Osteocyte (in vitro differentiated cells): ENCODE measurements around the gene ABHD16A. TPM values are rescaled to one million over a fixed set of nuclear protein-coding genes. Genes with fewer than 3 reads are reported as not detected.

Source experiments
- DNase-seq: peaks from one replicate; pipeline ENCODE4 v3.0.0; 2021; ENCODE audit warnings: mixed read lengths; ENCODE audit not compliant: unreplicated experiment; ENCODE audit errors: extremely low spot score
- H3K27ac Mint-ChIP-seq: one replicate; pipeline ENCODE4 v1.8.0; 2021; ENCODE audit warnings: mild to moderate bottlenecking, mixed read lengths; ENCODE audit not compliant: unreplicated experiment
- H3K27me3 Mint-ChIP-seq: one replicate; pipeline ENCODE4 v1.8.0; 2021; ENCODE audit warnings: mixed read lengths; ENCODE audit not compliant: unreplicated experiment
- H3K36me3 Mint-ChIP-seq: one replicate; pipeline ENCODE4 v1.8.0; 2021; ENCODE audit warnings: mixed read lengths; ENCODE audit not compliant: unreplicated experiment
- H3K4me1 Mint-ChIP-seq: one replicate; pipeline ENCODE4 v1.8.0; 2021; ENCODE audit warnings: mixed read lengths; ENCODE audit not compliant: unreplicated experiment
- H3K4me3 Mint-ChIP-seq: one replicate; pipeline ENCODE4 v1.8.0; 2021; ENCODE audit warnings: mild to moderate bottlenecking, moderate library complexity, mixed read lengths; ENCODE audit not compliant: unreplicated experiment
- H3K9me3 Mint-ChIP-seq: one replicate; pipeline ENCODE4 v1.8.0; 2021; ENCODE audit warnings: mixed read lengths; ENCODE audit not compliant: unreplicated experiment
- CTCF ChIP-seq: fragments of 200-600 bp; sonication (generic); IDR thresholded peaks from 2 replicates; pipeline ENCODE4 v1.5.0; 2021; ENCODE audit warnings: antibody characterized with exemption, mild to moderate bottlenecking, moderate library complexity
- total RNA-seq: library from RNA; stranded (reverse); gene quantifications from 2 replicates; pipeline ENCODE4 v1.2.1, GENCODE V29; 2021

Gene ABHD16A
- total RNA-seq, 1 donor from 2014 or later: 50.5 TPM

GRCh38 chr6:31655349-31656237 lies 47.5 kb downstream of the ABHD16A start, which contains the start of gene APOM:
Gene APOM, plus strand, starts transcription at chr6:31655894. Its CDS starts 73 bp downstream, at chr6:31655967.
- no peak for DNase-seq
- H3K27ac Mint-ChIP-seq: peak within 1 kb of the TSS; percentile 19
- H3K4me3 Mint-ChIP-seq: no peak within 1 kb of the TSS
- H3K27me3 Mint-ChIP-seq: no peaks in the 10 kb centered on the region
- H3K4me1 Mint-ChIP-seq: peaks cover 46% of the 10 kb centered on the region
- no peaks in the 10 kb centered on the region for H3K9me3 Mint-ChIP-seq
- peaks cover 7% of the 10 kb centered on the region for H3K36me3 Mint-ChIP-seq
- TF ChIP-seq CTCF: no peak

GRCh38 chr6:31654574-31655348 lies 48.4 kb downstream of the ABHD16A start:
- Mint-ChIP-seq H3K4me3 (no peak overlapping the region), H3K9me3 (no peaks in the 10 kb centered on the region), H3K27me3 (no peaks in the 10 kb centered on the region), H3K4me1 (peaks cover 45% of the 10 kb centered on the region), H3K27ac (no peak overlapping the region), H3K36me3 (peaks cover 7% of the 10 kb centered on the region)
- no peak for TF ChIP-seq CTCF
- DNase-seq: no peak

GRCh38 chr6:31652925-31653724 lies 50.0 kb downstream of the ABHD16A start:
- Mint-ChIP-seq H3K27me3 (no peaks in the 10 kb centered on the region), H3K4me1 (peaks cover 31% of the 10 kb centered on the region), H3K27ac (peak overlapping the region; percentile 100), H3K9me3 (no peaks in the 10 kb centered on the region), H3K4me3 (peak overlapping the region; percentile 97), H3K36me3 (peaks cover 20% of the 10 kb centered on the region)
- DNase-seq: no peak
- no peak for TF ChIP-seq CTCF

- DNase-seq: no peak
- Mint-ChIP-seq H3K36me3 (peaks cover 27% of the 10 kb centered on the region), H3K4me3 (peak overlapping the region; percentile 97), H3K4me1 (peaks cover 29% of the 10 kb centered on the region), H3K27ac (peak overlapping the region; percentile 100), H3K27me3 (no peaks in the 10 kb centered on the region), H3K9me3 (no peaks in the 10 kb centered on the region)
- no peak for TF ChIP-seq CTCF
Measured at GRCh38 chr6:31651602-31652191, 51.4 kb downstream of the ABHD16A start.
